ENCODE results near the gene MPZL3. TPM values are rescaled to one million over a fixed set of nuclear protein-coding genes. Genes with fewer than 3 reads are reported as not detected.
A peak's percentile ranks its signal among the peaks of the same experiment; 100 is the strongest.

The MPZL3 gene
- total RNA-seq, 2 experiments from 2014 or later: 24.5 to 29.8 TPM

- no peaks in the 10 kb centered on the region for H3K9me3 Mint-ChIP-seq
- DNase-seq (no peak), ATAC-seq (ENCODE audit: low read depth) (peak; percentile 47)
- POLR2A ChIA-PET: interaction anchor here (1.0 kb wide), 1 partner anchor 18 kb away, joined by 3 read pairs; no protein-coding TSS in a partner anchor
- no peak overlapping the region for H3K27ac Mint-ChIP-seq
- peaks cover 14% of the 10 kb centered on the region for H3K27me3 Mint-ChIP-seq
- no peak overlapping the region for H3K4me3 Mint-ChIP-seq
- H3K4me1 Mint-ChIP-seq: peaks cover 4% of the 10 kb centered on the region
- H3K36me3 Mint-ChIP-seq: no peaks in the 10 kb centered on the region
Observed at GRCh38 chr11:118180300-118180703, 71.9 kb downstream of the MPZL3 start.

GRCh38 chr11:118176778-118177134 lies 75.4 kb downstream of the MPZL3 start:
- peaks cover 14% of the 10 kb centered on the region for H3K27me3 Mint-ChIP-seq
- no peaks in the 10 kb centered on the region for H3K36me3 Mint-ChIP-seq
- DNase-seq: no peak
- POLR2A ChIA-PET: no interaction called here
- no peak overlapping the region for H3K27ac Mint-ChIP-seq
- no peaks in the 10 kb centered on the region for H3K9me3 Mint-ChIP-seq
- no peak for ATAC-seq (ENCODE audit: low read depth)
- peaks cover 2% of the 10 kb centered on the region for H3K4me1 Mint-ChIP-seq
- no peak overlapping the region for H3K4me3 Mint-ChIP-seq

Other genes with a start within 250 kb of the MPZL3 start
- gene TMPRSS4, start 175.3 kb downstream of the MPZL3 start, total RNA-seq: under 1 TPM; 0.30 to 0.40 TPM
- 1 to 10 TPM; 3.0 to 3.1 TPM for gene SMIM35, start 165.4 kb downstream of the MPZL3 start, total RNA-seq
- gene SCN4B, start 99.5 kb downstream of the MPZL3 start, total RNA-seq: under 1 TPM in 1 of 2 experiments, not detected in 1; 0.17 TPM
- gene SCN2B, start 75.7 kb downstream of the MPZL3 start, total RNA-seq: not detected
- gene JAML, start 27.4 kb downstream of the MPZL3 start, total RNA-seq: 100 to 1,000 TPM; 181 to 189 TPM
- 1 to 10 TPM; 8.2 to 9.2 TPM for gene MPZL2, start 11.9 kb upstream of the MPZL3 start, total RNA-seq
- 100 to 1,000 TPM; 607 to 630 TPM for gene CD3E, start 52.4 kb upstream of the MPZL3 start, total RNA-seq
- 100 to 1,000 TPM; 424 to 433 TPM for gene CD3D, start 90.3 kb upstream of the MPZL3 start, total RNA-seq
- gene CD3G, start 92.0 kb upstream of the MPZL3 start, total RNA-seq: 100 to 1,000 TPM; 199 to 212 TPM
- gene UBE4A, start 107.2 kb upstream of the MPZL3 start, total RNA-seq: 10 to 100 TPM; 43.4 to 44.4 TPM
- gene ATP5MG, start 149.2 kb upstream of the MPZL3 start, total RNA-seq: 100 to 1,000 TPM; 202 to 224 TPM
- gene KMT2A, start 184.1 kb upstream of the MPZL3 start, total RNA-seq: 100 to 1,000 TPM; 117 to 126 TPM

Data from activated naive CD8-positive, alpha-beta T cell treated with anti-CD3 and anti-CD28 coated beads, Interleukin-2, amount 10 ng/mL, durations not matched to agents 7 days and 5 days (primary cell).